IMR-90 (cell line): ENCODE results near the gene ZBTB9. TPM values are rescaled to one million over a fixed set of nuclear protein-coding genes. Genes with fewer than 3 reads are reported as not detected.

ENCODE experiments used
- ATAC-seq: fragments of 200-7000 bp; cut with Tn5 transposase; 2 replicates; pipeline ENCODE4 v1.9.1; 2020; ENCODE audit warnings: low read depth, mild to moderate bottlenecking, moderate library complexity
- BruUV-seq: library from RNA; stranded (reverse); fragments of 400-500 nt; replicated peaks from 2 replicates; lab custom pipeline; 2021; lab: Mats Ljungman, UMichigan
- CTCF ChIA-PET: fragments of 300-600 bp; formaldehyde crosslinking; extraction: SDS; loops from one replicate; lab custom pipeline; 2021; ENCODE audit warnings: antibody characterized with exemption; lab: Yijun Ruan, JAX
- POLR2A ChIA-PET: fragments of 300-600 bp; sonication (Branson Sonifier 250); formaldehyde crosslinking; loops from one replicate; lab custom pipeline; 2022; ENCODE audit warnings: antibody characterized with exemption; ENCODE audit not compliant: unreplicated experiment; lab: Charles Lee
- DNase-seq: peaks from one replicate; pipeline ENCODE4 v3.0.0; 2013
- H2AFZ ChIP-seq: replicated peaks from 2 replicates; pipeline ENCODE3; 2013; ENCODE audit warnings: low read length, mild to moderate bottlenecking; ENCODE audit not compliant: poor library complexity
- H2AK5ac ChIP-seq: 2 replicates; pipeline ENCODE4 v1.6.1; 2013; ENCODE audit warnings: low read depth, low read length, inconsistent platforms
- H2AK9ac ChIP-seq: replicated peaks from 2 replicates; pipeline ENCODE3; 2013; ENCODE audit warnings: mild to moderate bottlenecking, low read depth, low read length, moderate library complexity; ENCODE audit not compliant: poor library complexity
- H2BK120ac ChIP-seq: 2 replicates; pipeline ENCODE4 v1.6.1; 2013; ENCODE audit warnings: low read depth, low read length, inconsistent platforms
- H2BK15ac ChIP-seq: 3 replicates; pipeline ENCODE4 v1.6.1; 2013; ENCODE audit warnings: low read depth, low read length, inconsistent platforms
- H2BK20ac ChIP-seq: 2 replicates; pipeline ENCODE4 v1.6.1; 2013; ENCODE audit warnings: low read depth, mild to moderate bottlenecking, inconsistent platforms, low read length, moderate library complexity
- H2BK5ac ChIP-seq: 2 replicates; pipeline ENCODE4 v1.6.1; 2013; ENCODE audit warnings: mild to moderate bottlenecking, low read depth, low read length, inconsistent platforms; ENCODE audit not compliant: poor library complexity, severe bottlenecking
- H3K14ac ChIP-seq: replicated peaks from 2 replicates; pipeline ENCODE4 v1.6.1; 2013; ENCODE audit warnings: low read depth, low read length, inconsistent platforms
- H3K18ac ChIP-seq: 2 replicates; pipeline ENCODE4 v1.6.1; 2013; ENCODE audit warnings: low read depth, low read length, control low read depth
- H3K23ac ChIP-seq: 2 replicates; pipeline ENCODE4 v1.6.1; 2013; ENCODE audit warnings: low read depth, low read length, inconsistent platforms
- H3K27ac ChIP-seq: 2 replicates; pipeline ENCODE4 v1.5.1; 2013; ENCODE audit warnings: mild to moderate bottlenecking, control low read depth, low read length; ENCODE audit not compliant: insufficient read depth
- H3K27me3 ChIP-seq: 2 replicates; pipeline ENCODE4 v1.6.1; 2013; ENCODE audit warnings: low read length; ENCODE audit not compliant: control insufficient read depth, insufficient read depth
- H3K36me3 ChIP-seq: 2 replicates; pipeline ENCODE4 v1.6.1; 2013; ENCODE audit warnings: low read length, mixed read lengths; ENCODE audit not compliant: control insufficient read depth, insufficient read depth
- H3K4ac ChIP-seq: 2 replicates; pipeline ENCODE4 v1.6.1; 2013; ENCODE audit warnings: low read depth, low read length, inconsistent platforms
- H3K4me1 ChIP-seq: 2 replicates; pipeline ENCODE4 v1.6.1; 2013; ENCODE audit warnings: low read length, mixed read lengths; ENCODE audit not compliant: control insufficient read depth, insufficient read depth
- H3K4me2 ChIP-seq: 2 replicates; pipeline ENCODE4 v1.6.1; 2013; ENCODE audit warnings: low read depth, mild to moderate bottlenecking, control low read depth, low read length, moderate library complexity
- H3K4me3 ChIP-seq: 2 replicates; pipeline ENCODE4 v1.5.1; 2013; ENCODE audit warnings: low read depth, mild to moderate bottlenecking, control low read depth, low read length, moderate library complexity; ENCODE audit not compliant: insufficient read depth
- H3K56ac ChIP-seq: 2 replicates; pipeline ENCODE4 v1.6.1; 2013; ENCODE audit warnings: low read length, inconsistent platforms; ENCODE audit not compliant: insufficient read depth; ENCODE audit errors: extremely low read depth
- H3K79me1 ChIP-seq, 2 experiments: 2 replicates each; pipeline ENCODE4 v1.6.1; 2013; ENCODE audit warnings: low read length in 2 of 2, inconsistent platforms in 1 of 2, low read depth in 1 of 2
- H3K9ac ChIP-seq: 2 replicates; pipeline ENCODE4 v1.6.1; 2013; ENCODE audit warnings: low read depth, low read length, control low read depth
- H3K9me1 ChIP-seq: 2 replicates; pipeline ENCODE4 v1.6.1; 2013; ENCODE audit warnings: low read length, inconsistent platforms; ENCODE audit not compliant: insufficient read depth
- H3K9me3 ChIP-seq: 2 replicates; pipeline ENCODE4 v1.6.1; 2013; ENCODE audit warnings: low read length; ENCODE audit not compliant: control insufficient read depth, insufficient read depth
- H4K20me1 ChIP-seq: 2 replicates; pipeline ENCODE4 v1.6.1; 2013; ENCODE audit warnings: low read length, inconsistent platforms; ENCODE audit not compliant: insufficient read depth
- H4K5ac ChIP-seq: 2 replicates; pipeline ENCODE4 v1.6.1; 2013; ENCODE audit warnings: mild to moderate bottlenecking, low read depth, low read length, control low read depth
- H4K8ac ChIP-seq, 2 experiments: 2 replicates each; pipeline ENCODE4 v1.6.1; 2013; ENCODE audit warnings: low read depth in 2 of 2, low read length in 2 of 2, control low read depth in 1 of 2, inconsistent platforms in 1 of 2
- H4K91ac ChIP-seq: 2 replicates; pipeline ENCODE4 v1.6.1; 2013; ENCODE audit warnings: low read depth, low read length, inconsistent platforms; ENCODE audit not compliant: insufficient read depth
- BHLHE40 ChIP-seq: fragments of 150-350 bp; IDR thresholded peaks from 2 replicates; pipeline ENCODE4 v1.6.1; 2016; ENCODE audit warnings: mild to moderate bottlenecking, low read depth, low read length
- CEBPB ChIP-seq: IDR thresholded peaks from 2 replicates; pipeline ENCODE4 v1.6.1; 2012; ENCODE audit warnings: low read depth, low read length, improper control_type of control experiment
- CHD1 ChIP-seq: IDR thresholded peaks from 2 replicates; pipeline ENCODE4 v1.6.1; 2012; ENCODE audit warnings: low read depth, low read length, improper control_type of control experiment
- CTCF ChIP-seq: conservative IDR thresholded peaks from 2 replicates; pipeline ENCODE4 v1.5.1; 2012; ENCODE audit warnings: mild to moderate bottlenecking, low read depth, low read length, improper control_type of control experiment
- ELK1 ChIP-seq: fragments of 150-350 bp; IDR thresholded peaks from 2 replicates; pipeline ENCODE4 v1.6.1; 2016; ENCODE audit warnings: low read depth, mild to moderate bottlenecking, low read length, moderate library complexity, borderline replicate concordance
- FOS ChIP-seq: fragments of 150-350 bp; IDR thresholded peaks from 2 replicates; pipeline ENCODE4 v1.6.1; 2016; ENCODE audit warnings: low read depth, low read length
- MAFK ChIP-seq: IDR thresholded peaks from 2 replicates; pipeline ENCODE4 v1.6.1; 2012; ENCODE audit warnings: low read depth, low read length, improper control_type of control experiment
- MAZ ChIP-seq: IDR thresholded peaks from 2 replicates; pipeline ENCODE4 v1.6.1; 2012; ENCODE audit warnings: low read depth, mild to moderate bottlenecking, low read length, improper control_type of control experiment, moderate library complexity, borderline replicate concordance
- MXI1 ChIP-seq: IDR thresholded peaks from 2 replicates; pipeline ENCODE4 v1.6.1; 2012; ENCODE audit warnings: low read depth, mild to moderate bottlenecking, low read length, moderate library complexity, borderline replicate concordance
- NFE2L2 ChIP-seq: fragments of 150-350 bp; IDR thresholded peaks from 2 replicates; pipeline ENCODE4 v1.6.1; 2016; ENCODE audit warnings: low read depth, mild to moderate bottlenecking, low read length
- POLR2A ChIP-seq: IDR thresholded peaks from 2 replicates; pipeline ENCODE4 v1.6.1; 2012; ENCODE audit warnings: mild to moderate bottlenecking, low read depth, low read length
- RAD21 ChIP-seq: IDR thresholded peaks from 2 replicates; pipeline ENCODE4 v1.6.1; 2012; ENCODE audit warnings: low read length, improper control_type of control experiment
- RCOR1 ChIP-seq: IDR thresholded peaks from 2 replicates; pipeline ENCODE4 v1.6.1; 2012; ENCODE audit warnings: mild to moderate bottlenecking, low read length, improper control_type of control experiment; ENCODE audit not compliant: insufficient replicate concordance
- RFX5 ChIP-seq: IDR thresholded peaks from 2 replicates; pipeline ENCODE4 v1.8.0; 2012; ENCODE audit warnings: low read depth, mild to moderate bottlenecking, low read length, moderate library complexity
- SMC3 ChIP-seq: fragments of 150-350 bp; IDR thresholded peaks from 2 replicates; pipeline ENCODE4 v1.6.1; 2016; ENCODE audit warnings: low read depth, mild to moderate bottlenecking, antibody characterized with exemption, low read length, moderate library complexity
- USF2 ChIP-seq: fragments of 150-350 bp; IDR thresholded peaks from 2 replicates; pipeline ENCODE4 v1.6.1; 2017; ENCODE audit warnings: mild to moderate bottlenecking, antibody characterized with exemption, low read length, low read depth
- WGBS, 2 experiments: methylation state at CpG; one replicate each; pipeline versions ENCODE4 v1.1.5 to v1.1.7; 2013; ENCODE audit warnings: missing lambda C conversion rate in 2 of 2; ENCODE audit not compliant: insufficient read length in 1 of 2; ENCODE audit errors: extremely low coverage in 2 of 2; 5-methylcytosine and 5-hydroxymethylcytosine counted together
- dilution Hi-C: fragments of 300-500 bp; cut with HindIII; formaldehyde crosslinking; loops from one replicate; pipeline ENCODE4 v1.14.3; 2018; ENCODE audit warnings: low sequenced_read_pairs; ENCODE audit not compliant: unreplicated experiment
- in situ Hi-C: fragments of 300-500 bp; cut with MboI; formaldehyde crosslinking; loops from 3 replicates; pipeline ENCODE4 v1.14.3; 2019; ENCODE audit warnings: low sequenced_read_pairs, inconsistent platforms, mixed read lengths
- intact Hi-C: fragments of 100-400 bp; cut with micrococcal nuclease; formaldehyde crosslinking; loops from 2 replicates; pipeline ENCODE4 v1.10.0; 2022
- polyA plus RNA-seq, 3 experiments: library from polyadenylated mRNA; depleted of rRNA; stranded (reverse); fragments of >200 nt; gene quantifications; 2 replicates each; pipeline ENCODE4 v1.2.3, GENCODE V29; 2012; ENCODE audit warnings: low replicate concordance in 1 of 3
- total RNA-seq: library from RNA; depleted of rRNA; stranded (reverse); fragments of >200 nt; gene quantifications from 2 replicates; pipeline ENCODE4 v1.2.3, GENCODE V29; 2012

Gene ZBTB9
- total and polyA plus RNA-seq, 2 of the 4 experiments (the other 2 are of a cell fraction), result 5.4 to 5.9 TPM

- H2BK120ac ChIP-seq, result no peak overlapping the region
- H3K18ac ChIP-seq, result no peak overlapping the region
- no peak overlapping the region for H3K4me2 ChIP-seq
- no peak overlapping the region for H2BK5ac ChIP-seq
- no peak overlapping the region for H3K27ac ChIP-seq
- H2AK5ac ChIP-seq, result no peak overlapping the region
- DNase-seq (no peak), ATAC-seq (no peak)
- H4K5ac ChIP-seq, result no peak overlapping the region
- in situ Hi-C loops, result loop anchor here (10.0 kb wide), 1 partner anchor 249 kb away; no protein-coding TSS in a partner anchor
- intact Hi-C loops, result loop anchor here (10.0 kb wide), 1 partner anchor 219 kb away; no protein-coding TSS in a partner anchor
- TF ChIP-seq MAFK (no peak), MXI1 (no peak), NFE2L2 (no peak), RCOR1 (no peak), MAZ (no peak), BHLHE40 (no peak), FOS (no peak), CTCF (no peak), CHD1 (no peak), POLR2A (no peak), ELK1 (no peak), RFX5 (no peak), USF2 (no peak), SMC3 (no peak), RAD21 (no peak), CEBPB (no peak)
- H3K14ac ChIP-seq, result no peak overlapping the region
- H3K4ac ChIP-seq, result no peak overlapping the region
- peak overlapping the region; percentile 44 for H2AK9ac ChIP-seq
- peaks cover 26 to 40% of the 10 kb centered on the region in 2 experiments; a peak in 3 of 4 replicates for H3K79me1 ChIP-seq
- dilution Hi-C loops, result no loop called here
- peak overlapping the region; percentile 17 for H2AFZ ChIP-seq
- H3K23ac ChIP-seq, result no peak overlapping the region
- H4K91ac ChIP-seq, result no peak overlapping the region
- peaks cover 3% of the 10 kb centered on the region; the same call in 1 of the 2 replicates for H3K9me1 ChIP-seq
- H3K27me3 ChIP-seq, result no peaks in the 10 kb centered on the region
- H3K9ac ChIP-seq, result no peak overlapping the region
- CTCF ChIA-PET, result no interaction called here
- H2BK20ac ChIP-seq, result no peak overlapping the region
- no peak overlapping the region for H3K56ac ChIP-seq
- POLR2A ChIA-PET, result no interaction called here
- peaks cover 4% of the 10 kb centered on the region for H3K4me1 ChIP-seq
- H3K36me3 ChIP-seq, result peaks cover 10% of the 10 kb centered on the region; the same call in 1 of the 2 replicates
- H4K20me1 ChIP-seq, result no peaks in the 10 kb centered on the region
- no peak overlapping the region for H3K4me3 ChIP-seq
- BruUV-seq, result no TSS peak
- H2BK15ac ChIP-seq, result no peak overlapping the region
- H4K8ac ChIP-seq, result no peak overlapping the region
- WGBS, 2 experiments, result 97% methylated on average over 7 of the region's 12 CpGs; no CpG with 5 or more reads in 1 of the 2 experiments
- no peaks in the 10 kb centered on the region for H3K9me3 ChIP-seq
These were observed 1.8 kb downstream of the ZBTB9 start for GRCh38 chr6:33456156-33456555.
